ENCODE results near the gene AASS.
"Not testable (repeated sequence)": the region's sequence is repeated elsewhere in the genome, so short reads cannot be mapped to it uniquely, and the experiment has no call there.

Gene AASS

DNA sequence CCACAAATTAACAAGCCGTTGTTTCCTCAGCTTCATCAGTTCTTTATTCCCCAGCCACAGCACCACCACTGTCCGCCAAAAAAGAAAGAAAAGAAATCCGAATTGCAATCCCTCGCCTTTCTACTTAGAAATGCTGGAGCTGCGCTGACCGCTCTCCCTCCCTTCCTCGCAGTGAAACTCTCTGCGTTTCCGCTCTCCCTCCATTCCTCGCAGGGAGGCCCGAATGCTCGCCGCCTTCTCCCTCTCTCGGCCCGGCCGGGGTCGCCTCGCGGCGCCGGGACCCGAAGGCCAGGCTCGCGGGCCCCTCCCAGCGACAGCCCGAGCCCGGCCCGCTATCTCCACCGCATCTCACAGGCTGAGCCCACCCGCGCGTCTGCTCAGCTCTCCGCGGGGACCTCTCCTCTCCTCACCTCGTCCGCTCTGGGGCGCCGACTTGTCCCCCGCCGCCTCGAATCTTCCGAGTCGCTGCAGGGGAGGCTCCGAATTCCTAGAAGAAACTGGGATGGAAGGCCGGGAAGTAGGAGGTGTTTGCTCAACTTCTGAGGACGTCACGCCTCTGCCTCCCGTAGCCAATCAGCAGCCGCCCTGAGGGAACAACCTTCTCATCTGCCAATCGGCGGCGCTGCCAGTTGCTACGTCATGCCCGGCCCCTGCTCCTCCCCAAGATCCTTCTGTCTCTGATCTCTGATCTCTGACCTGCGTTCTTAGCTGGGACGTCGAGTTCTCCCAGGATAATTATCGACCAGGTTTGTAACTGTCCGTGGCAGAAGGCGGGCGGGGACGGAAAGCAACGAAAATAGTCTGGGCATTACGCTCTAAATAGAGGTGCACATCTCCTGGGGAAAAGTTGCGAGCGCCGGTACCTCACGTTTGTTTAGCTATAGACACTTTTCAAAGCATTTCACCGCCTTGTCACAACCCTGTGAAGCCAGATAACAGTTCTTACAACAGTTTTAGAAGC lies at the start of gene AASS:
Gene AASS, minus strand, starts transcription at position 499 of the 961 bp plus-strand sequence. CDS start 10,523 bp downstream, outside the sequence.
- DNase-seq (ENCODE audit: low read depth in 2 of 2, low spot score in 1 of 2) = peak; percentile 30 to 45

DNA sequence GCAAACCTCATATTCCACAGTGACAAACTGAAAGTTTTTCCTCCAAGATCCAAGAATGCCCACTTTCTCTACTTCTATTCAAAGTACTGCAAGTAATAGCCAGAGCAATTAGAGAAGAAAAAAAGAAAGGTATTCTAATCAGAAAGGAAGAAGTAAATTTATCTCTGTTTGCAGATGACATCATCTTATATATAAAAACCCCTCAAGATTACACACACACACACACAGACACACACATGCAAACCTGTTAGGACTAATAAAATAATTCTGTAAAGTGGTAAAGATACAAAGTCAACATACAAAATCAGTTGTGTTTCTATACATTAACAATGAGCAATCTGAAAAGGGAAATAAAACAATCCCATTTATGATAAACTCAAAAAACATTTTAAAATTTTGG lies 44.7 kb upstream of the AASS start:
- DNase-seq (ENCODE audit: low read depth in 2 of 2, low spot score in 1 of 2) = no peak

DNA sequence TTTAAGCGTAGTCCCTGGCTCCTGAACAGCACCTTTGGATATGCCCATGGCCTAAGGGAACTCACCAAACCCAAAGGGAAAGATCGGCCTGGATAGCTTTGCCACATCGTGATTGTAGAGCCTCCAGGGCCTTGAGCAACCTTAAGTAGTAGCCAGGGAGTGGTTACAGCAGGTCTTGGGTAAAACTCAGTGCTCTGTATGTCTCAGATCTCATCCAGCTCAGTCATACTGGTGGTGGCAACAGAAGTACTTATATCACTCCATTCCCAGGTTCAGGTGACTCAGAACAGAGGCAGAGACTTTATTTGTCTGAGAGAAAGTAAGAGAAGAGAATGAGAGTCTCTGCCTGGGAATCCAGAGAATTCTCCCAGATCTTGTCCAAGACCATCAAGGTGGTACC lies 39.1 kb upstream of the AASS start:
- no peak for DNase-seq (ENCODE audit: low read depth in 2 of 2, low spot score in 1 of 2)

DNA sequence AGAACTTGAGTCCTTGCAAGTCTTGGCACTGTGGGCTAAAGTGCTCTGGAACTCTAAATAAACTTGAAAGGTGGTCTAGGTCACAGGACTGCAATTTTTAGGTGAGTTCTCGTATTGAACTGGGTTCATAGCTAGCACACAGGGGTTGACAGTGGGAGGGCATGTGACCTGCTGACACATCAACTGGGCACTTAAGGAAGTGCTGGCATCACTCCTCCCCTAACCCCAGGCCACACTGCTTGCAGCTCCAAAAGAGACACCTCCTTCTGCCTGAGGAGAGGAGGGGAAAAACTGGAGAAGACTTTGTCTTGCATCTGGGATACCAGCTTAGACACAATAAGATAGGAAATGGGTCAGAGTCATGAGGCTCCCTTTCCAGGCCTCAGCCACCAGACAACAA lies 38.0 kb upstream of the AASS start:
- DNase-seq (ENCODE audit: low read depth in 2 of 2, low spot score in 1 of 2) = no peak

DNA sequence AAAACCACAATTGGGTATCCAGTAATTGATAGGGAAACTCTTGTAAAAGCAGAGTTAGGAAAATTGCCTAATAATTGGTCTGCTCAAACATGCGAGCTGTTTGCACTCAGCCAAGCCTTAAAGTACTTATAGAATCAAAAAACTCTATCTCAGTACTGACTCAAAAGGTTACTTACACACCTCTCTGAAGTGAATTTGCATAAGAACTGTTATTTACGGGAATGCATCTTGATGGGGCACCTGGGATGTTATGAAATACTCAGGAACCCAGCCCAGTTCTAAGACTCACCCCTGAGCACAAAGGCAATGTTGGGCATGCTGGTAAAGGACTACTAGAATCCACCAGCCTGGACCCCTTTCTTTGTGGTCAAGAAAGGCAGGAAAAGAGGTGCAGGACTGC lies 28.1 kb upstream of the AASS start:
- DNase-seq (ENCODE audit: low read depth in 2 of 2, low spot score in 1 of 2) = not testable (repeated sequence)

DNA sequence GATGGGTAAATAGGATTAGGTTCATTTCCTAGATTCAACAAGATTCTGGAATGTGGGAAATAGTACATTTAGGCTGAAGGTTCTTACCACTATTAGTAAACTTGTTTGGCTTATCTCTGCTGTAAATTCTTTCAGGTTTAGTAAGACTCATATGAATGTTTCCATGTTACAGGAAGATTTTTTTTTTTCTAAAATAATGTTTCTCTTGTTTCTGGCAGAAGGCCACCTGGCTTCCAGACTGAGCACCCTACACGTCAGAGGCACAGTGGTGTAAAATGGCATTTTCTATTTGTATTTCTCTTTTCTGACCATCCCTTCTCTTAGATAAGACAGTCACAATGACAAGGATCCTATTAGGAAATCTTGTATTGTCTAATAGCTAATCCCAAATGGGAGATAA lies 22.7 kb upstream of the AASS start:
- DNase-seq (ENCODE audit: low read depth in 2 of 2, low spot score in 1 of 2) = no peak

DNA sequence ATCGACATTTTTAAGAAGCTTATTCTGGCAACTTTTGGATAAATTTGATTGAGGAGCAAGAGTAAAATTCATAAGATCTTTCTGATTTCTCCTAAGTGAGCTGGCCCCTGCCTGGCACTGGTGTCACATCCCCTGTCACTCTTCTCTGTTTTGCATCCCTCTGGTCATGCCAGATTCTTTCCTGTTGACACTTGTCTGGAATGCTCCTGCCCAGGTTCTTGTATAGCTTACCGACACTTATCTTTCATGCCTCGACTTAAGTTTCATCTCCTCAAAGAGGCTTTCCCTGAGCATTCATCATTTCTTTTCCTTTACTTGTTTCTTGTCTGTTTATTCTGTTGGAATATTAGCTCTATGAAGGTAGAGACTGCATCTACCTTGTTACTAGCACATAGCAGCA lies 22.2 kb upstream of the AASS start:
- no peak for DNase-seq (ENCODE audit: low read depth in 2 of 2, low spot score in 1 of 2)

DNA sequence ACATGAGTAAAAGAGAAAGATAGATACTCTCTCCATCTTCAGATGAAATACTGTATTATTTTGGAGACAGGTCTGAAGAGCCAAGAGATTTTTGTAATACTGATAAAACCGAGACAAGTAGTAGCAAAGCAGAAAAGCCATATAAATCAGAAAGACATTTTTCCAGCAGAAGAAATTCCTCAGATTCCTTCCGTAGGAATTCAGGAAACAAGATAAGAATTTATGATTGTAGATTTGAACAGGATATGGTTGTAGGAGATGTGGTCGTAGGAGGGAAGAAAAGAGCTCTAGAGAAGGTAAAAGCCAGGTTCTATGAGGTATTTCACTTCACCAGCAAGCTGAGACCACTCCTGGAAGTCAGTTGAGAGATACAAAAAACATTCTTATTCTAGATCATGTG lies 17.6 kb upstream of the AASS start:
- no peak for DNase-seq (ENCODE audit: low read depth in 2 of 2, low spot score in 1 of 2)

DNA sequence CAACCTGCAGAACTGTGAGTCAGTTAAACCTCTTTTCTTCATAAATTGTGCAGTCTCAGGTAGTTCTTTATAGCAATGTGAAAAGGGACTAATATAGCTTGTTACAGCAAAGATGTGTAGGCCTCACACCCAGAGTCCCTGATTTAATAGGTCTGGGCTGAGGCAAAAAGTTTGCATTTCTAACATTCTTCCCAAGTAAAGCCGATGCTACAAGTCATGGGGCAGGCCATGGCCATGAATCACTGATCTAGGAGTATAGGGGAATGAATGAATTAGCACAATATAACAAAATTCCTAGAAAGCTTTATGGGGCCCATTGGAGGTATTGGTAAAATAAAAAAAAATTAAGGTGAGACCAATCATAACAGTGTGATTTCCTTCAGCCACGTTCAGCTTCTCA lies 11.5 kb upstream of the AASS start:
- no peak for DNase-seq (ENCODE audit: low read depth in 2 of 2, low spot score in 1 of 2)

DNA sequence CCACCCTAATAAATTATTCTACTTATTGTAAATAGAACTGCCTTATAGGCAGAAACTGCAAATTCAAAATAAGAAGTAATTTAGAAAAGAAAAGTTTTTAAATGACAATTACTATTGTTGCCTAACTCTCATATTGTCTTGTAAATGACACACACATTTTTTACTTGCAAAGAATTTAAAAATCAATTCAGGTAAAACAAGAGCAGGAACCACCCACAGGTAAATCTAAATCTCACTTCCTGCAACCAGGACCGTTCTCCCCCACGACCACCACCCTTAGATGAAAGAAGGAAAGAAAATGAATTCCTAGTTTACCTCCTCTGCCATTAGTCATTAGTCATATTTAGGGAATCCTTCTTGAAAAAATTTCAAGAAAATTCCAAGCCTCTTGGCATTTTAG lies 4.8 kb upstream of the AASS start:
- no peak for DNase-seq (ENCODE audit: low read depth in 2 of 2, low spot score in 1 of 2)

DNA sequence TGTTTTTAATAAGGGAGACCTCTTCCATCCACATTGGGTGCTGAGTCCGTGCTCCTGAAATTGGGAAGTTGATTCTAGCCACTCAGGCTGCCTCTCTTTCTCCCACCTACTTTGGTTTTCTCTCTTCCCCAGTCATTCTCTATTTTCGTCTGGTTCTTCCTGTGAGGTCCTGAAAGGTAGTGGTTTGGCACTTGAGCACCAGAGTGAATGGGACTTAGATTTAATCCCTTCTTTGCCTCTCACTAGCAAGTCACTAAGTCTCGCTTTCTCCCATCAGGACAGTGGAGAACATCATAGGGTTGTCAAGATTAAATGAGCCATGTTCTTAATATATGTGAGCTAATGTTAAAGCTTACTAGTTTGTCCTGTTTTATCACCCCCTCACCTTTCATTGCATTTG lies 4.0 kb upstream of the AASS start:
- DNase-seq (ENCODE audit: low read depth in 2 of 2, low spot score in 1 of 2) = no peak

DNA sequence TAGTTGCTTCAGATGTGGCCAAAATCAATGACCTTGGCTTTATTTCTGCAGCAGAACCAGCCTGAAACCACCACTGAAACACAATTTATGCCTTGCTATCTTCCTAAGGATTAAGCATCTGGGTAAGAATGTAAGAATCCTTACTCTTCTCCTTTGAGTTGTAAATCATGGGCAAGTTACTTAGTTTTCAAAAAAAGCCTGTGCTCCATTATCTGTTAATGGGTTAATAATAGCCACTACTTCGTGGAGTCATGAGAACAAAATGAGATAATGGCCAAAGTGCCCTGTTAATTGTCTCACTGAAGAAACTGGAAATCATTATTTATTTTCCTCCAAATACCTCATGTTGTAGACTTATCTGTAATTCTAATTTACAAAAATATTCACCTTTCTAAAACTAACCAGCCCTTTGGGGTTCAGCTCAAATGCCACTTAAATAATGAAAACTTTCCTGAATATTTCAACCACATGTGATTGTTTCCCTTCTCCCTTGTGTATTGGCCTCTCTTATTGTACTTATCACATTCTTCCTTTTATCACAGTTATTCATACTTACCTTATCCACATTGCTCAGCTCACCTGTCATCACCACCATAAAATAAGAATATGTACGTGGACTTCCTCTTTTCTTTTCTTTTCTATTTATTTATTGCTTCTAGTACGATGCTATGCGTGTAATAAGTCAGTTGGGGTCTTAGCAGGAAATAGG lies 2.0 kb upstream of the AASS start:
- no peak for DNase-seq (ENCODE audit: low read depth in 2 of 2, low spot score in 1 of 2)

DNA sequence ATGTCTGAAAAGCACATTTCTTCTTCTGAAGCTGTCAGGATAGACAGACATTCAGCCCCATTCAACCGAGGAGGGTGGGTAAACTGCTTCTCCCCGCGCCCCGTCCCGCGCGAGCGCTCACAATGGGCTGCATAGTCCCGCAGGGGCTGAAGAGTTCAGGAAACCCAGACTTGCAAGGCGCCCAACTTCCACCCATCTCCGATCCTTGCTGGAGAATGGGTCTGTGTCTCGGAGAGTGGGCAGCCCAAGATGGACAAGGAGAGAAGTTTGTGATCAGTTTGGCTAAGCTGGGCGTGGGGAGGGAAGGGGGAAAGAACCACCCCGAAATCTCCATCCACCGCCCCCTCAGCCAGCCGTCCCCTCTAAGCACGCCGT lies 686 bp downstream of the AASS start:
- no peak for DNase-seq (ENCODE audit: low read depth in 2 of 2, low spot score in 1 of 2)

DNA sequence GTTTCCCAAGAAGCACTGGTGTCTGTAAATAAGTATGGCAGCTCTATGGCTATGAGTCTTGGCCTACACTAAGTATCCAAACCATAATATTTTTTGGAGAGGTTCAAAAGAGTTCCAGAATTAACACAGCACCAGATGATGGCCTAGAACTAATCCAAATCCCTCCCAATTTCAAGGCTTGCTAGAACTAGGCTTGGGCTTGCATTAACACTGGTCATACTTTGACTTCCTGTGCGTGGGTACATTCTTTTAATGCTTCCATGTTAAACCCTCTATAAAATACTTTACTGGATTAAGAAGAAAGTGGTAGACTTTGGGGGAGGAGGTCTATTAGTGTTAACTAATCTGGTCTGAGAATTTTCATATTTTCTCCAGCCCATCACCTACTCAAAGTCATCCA lies 3.1 kb downstream of the AASS start:
- no peak for DNase-seq (ENCODE audit: low read depth in 2 of 2, low spot score in 1 of 2)

DNA sequence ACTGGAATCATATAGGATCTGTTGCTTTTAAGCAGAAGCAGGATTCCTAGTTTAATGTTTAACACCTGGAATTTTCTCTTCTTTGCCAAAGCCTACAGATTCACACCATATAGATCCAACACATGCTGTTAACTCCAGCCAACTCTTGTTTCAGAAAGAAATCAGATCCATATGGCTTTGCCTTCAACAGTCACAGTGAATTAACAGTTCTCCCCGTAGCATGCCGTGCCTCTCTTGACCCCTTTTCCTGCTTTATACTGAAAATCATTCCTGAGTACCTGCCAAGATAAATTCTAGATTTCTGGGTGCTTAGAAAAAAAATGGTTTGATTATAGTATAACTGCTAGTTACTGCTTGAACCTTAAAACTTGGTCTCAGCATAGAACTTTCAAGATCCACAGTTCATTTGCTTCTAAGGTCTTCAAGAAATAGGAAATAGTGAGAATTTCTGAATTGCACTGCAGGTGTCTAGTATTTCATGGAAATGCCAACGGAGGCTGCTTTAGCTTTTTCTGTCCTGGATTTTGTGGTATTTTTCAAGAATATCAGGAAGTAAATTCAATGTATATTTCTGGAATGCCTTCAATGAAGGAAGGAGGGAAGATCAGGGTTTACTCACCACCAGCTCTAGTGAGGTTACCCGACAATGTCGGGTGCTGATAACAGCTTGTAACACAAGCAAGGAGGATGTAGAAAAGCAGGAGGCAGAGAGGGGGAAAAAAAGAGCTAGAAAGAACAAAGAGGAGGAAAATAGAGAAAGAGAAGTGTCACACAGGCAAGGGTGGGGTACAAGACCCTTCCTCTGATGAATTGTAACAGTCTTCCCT lies 6.6 kb downstream of the AASS start:
- no peak for DNase-seq (ENCODE audit: low read depth in 2 of 2, low spot score in 1 of 2)

DNA sequence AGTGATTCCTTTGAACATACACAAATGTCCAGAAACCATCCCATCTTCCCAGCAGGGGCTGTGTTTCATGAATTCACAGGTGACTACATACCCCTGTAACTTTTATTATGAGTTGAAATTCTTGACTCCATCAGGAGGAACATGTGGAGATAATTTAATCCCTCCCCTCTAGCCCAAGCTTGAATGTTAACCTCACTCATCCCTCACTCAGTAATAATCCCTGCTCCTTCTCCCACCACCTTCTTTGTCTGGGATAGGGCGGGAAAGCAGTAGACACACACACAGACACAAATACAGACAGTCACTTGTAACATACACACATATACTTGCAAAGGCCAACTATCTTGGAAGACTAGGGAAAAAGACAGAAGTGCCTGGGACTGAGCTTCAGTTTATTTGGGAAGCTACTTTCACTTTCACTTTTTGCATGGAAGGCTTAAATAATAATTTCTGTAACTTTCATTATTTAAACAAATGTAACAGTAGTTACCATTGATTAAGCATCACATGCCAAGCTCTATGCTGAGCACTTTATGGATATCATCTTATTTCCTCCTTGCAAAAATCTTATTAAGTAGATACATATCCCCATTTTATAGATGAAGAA lies 7.3 kb downstream of the AASS start:
- DNase-seq (ENCODE audit: low read depth in 2 of 2, low spot score in 1 of 2) = no peak

DNA sequence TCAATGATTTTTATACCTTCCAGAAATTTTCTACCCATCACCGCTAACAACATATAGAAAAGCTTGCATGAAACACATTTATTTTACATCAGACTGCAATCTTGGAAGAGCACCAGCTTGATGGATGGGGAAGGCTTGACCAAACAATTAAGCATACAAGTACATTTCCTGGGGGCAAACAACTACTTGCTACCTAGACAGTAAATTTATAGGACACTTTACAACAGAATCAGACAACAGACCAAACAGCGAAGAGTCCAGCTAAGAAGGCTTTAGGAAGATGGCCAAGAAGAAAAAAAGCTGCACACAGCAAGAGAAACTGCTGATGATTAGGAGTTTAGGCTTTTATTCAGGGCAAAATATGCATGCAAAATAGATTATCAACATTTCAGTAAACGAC lies 8.0 kb downstream of the AASS start:
- DNase-seq (ENCODE audit: low read depth in 2 of 2, low spot score in 1 of 2) = no peak

DNA sequence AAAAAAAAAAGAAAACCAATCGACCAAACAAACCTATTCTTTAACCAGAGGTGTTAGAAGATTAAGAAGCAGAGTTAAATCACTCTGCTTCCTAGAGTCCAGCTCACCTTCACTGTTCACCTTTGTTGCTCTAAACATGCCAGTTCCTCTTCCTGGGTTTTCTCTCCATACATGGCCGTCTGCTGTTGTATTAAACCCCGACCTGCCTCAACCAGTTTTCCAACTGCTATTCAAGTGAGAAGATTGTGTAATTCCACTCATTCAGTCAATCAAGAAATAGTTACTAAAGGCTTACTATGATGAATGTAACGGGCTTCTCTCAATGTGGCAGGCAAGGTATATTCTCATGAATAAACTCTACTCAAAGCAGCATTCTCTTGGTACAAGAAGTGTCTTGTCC lies 8.8 kb downstream of the AASS start:
- no peak for DNase-seq (ENCODE audit: low read depth in 2 of 2, low spot score in 1 of 2)

DNA sequence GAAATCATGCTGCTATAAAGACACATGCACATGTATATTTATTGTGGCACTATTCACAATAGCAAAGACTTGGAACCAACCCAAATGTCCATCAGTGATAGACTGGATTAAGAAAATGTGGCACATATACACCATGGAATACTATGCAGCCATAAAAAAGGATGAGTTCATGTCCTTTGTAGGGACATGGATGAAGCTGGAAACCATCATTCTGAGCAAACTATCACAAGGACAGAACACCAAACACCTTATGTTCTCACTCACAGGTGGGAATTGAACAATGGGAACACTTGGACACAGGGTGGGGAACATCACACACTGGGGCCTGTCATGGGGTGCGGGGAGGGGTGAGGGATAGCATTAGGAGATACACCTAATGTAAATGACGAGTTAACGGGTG lies 9.3 kb downstream of the AASS start:
- DNase-seq (ENCODE audit: low read depth in 2 of 2, low spot score in 1 of 2) = not testable (repeated sequence)

DNA sequence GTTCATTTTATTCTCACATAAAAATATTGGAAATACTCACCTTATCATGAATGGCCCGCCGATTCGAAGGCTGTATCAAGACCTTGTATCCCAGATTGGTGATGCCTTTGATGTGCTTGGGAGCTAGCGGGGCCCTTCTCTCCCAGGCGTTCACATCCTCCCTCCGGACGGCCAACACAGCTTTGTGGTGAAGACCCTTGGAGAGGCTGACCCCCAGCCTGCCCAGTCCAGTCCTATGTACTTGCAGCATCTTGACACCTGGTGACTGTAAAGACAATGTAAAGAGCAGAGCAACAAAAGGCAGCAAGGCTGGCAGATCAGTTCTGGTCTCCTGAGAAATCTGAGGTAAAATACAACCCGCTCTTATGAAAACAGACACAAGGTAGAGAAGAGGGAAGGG lies 10.6 kb downstream of the AASS start:
- no peak for DNase-seq (ENCODE audit: low read depth in 2 of 2, low spot score in 1 of 2)

DNA sequence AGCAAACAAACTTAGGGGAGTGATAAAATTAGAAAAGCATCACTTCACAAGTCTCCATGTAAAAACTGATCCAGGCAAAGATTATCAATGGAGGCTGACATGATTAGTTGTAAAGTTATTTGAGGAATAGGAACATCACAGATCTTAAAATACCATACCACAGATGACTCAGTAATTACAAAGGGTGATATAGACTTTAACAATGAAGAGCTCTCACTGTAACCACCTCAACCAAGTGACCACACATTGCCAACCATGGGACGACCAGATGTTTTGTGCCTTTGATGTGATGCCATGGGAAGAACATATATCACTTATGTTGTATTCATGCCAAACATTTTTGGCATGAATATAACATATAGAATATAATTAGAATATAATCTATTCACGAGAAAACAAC lies 11.7 kb downstream of the AASS start:
- DNase-seq (ENCODE audit: low read depth in 2 of 2, low spot score in 1 of 2) = no peak

All from stimulated activated CD8-positive, alpha-beta memory T cell treated with anti-CD3 and anti-CD28 coated beads, Interleukin-4, amount 100 ng/mL, for 1 hour (primary cell).